HEK293 (cell line): ENCODE measurements around the gene MTHFD1L.
A peak's percentile ranks its signal among the peaks of the same experiment; 100 is the strongest.

Experiments
- CTCF ChIA-PET: fragments of 350-600 bp; formaldehyde crosslinking; extraction: SDS; loops from one replicate; lab custom pipeline; 2021; ENCODE audit warnings: antibody characterized with exemption; lab: Yijun Ruan, JAX
- POLR2A ChIA-PET: fragments of 300-600 bp; formaldehyde crosslinking; extraction: SDS; loops from one replicate; lab custom pipeline; 2020; ENCODE audit warnings: antibody characterized with exemption, inconsistent platforms; lab: Yijun Ruan, JAX
- H3K27ac ChIP-seq: fragments of 200-500 bp; sonication (Bioruptor generic); 2 replicates; pipeline ENCODE4 v1.5.1; 2014; ENCODE audit warnings: low read depth, low read length, control low read depth, inconsistent platforms; ENCODE audit errors: extremely low read depth
- H3K36me3 ChIP-seq, 2 experiments: fragments of 200-500 bp in 1 of 2; sonication (Bioruptor generic) in 1 of 2; 1 replicate in 1 of 2; 2 replicates in 1 of 2; pipeline ENCODE4 v1.5.1; 2014 to 2017; ENCODE audit warnings: inconsistent platforms in 2 of 2, low read length in 2 of 2; ENCODE audit not compliant: control insufficient read depth in 2 of 2, insufficient read depth in 1 of 2
- H3K4me1 ChIP-seq: fragments of 200-500 bp; sonication (Bioruptor generic); 2 replicates; pipeline ENCODE4 v1.5.1; 2014; ENCODE audit warnings: mild to moderate bottlenecking, low read length, inconsistent platforms; ENCODE audit not compliant: control insufficient read depth, insufficient read depth
- H3K4me3 ChIP-seq: 2 replicates; pipeline ENCODE4 v1.5.1; 2011; ENCODE audit warnings: low read depth, mild to moderate bottlenecking, control low read depth, low read length, moderate library complexity
- H3K9me3 ChIP-seq: fragments of 200-500 bp; sonication (Bioruptor generic); 2 replicates; pipeline ENCODE4 v1.5.1; 2014; ENCODE audit warnings: low read depth, low read length, inconsistent platforms; ENCODE audit not compliant: control insufficient read depth, insufficient read depth
- GLI2 ChIP-seq: fragments of 450-650 bp; formaldehyde crosslinking; IDR thresholded peaks from 2 replicates; pipeline ENCODE4; 2017; ENCODE audit warnings: missing biosample characterization, missing genetic modification characterization, low read depth, borderline replicate concordance
- GLIS2 ChIP-seq: fragments of 450-650 bp; formaldehyde crosslinking; IDR thresholded peaks from 2 replicates; pipeline ENCODE4 v1.5.1; 2016; ENCODE audit warnings: missing biosample characterization, missing genetic modification characterization
- KLF10 ChIP-seq: fragments of 450-650 bp; IDR thresholded peaks from 2 replicates; pipeline ENCODE4 v1.5.1; 2018; ENCODE audit warnings: missing biosample characterization, mild to moderate bottlenecking, missing genetic modification characterization
- PRDM6 ChIP-seq: fragments of 450-650 bp; formaldehyde crosslinking; IDR thresholded peaks from 2 replicates; pipeline ENCODE4 v1.5.1; 2017; ENCODE audit warnings: missing biosample characterization, missing genetic modification characterization
- RBAK ChIP-seq: fragments of 450-650 bp; formaldehyde crosslinking; IDR thresholded peaks from 2 replicates; pipeline ENCODE4 v1.5.1; 2016; ENCODE audit warnings: missing biosample characterization, missing genetic modification characterization
- SALL2 ChIP-seq: fragments of 450-650 bp; formaldehyde crosslinking; IDR thresholded peaks from 2 replicates; pipeline ENCODE4 v1.5.0; 2017; ENCODE audit warnings: missing biosample characterization, mild to moderate bottlenecking, missing genetic modification characterization, borderline replicate concordance
- SETDB1 ChIP-seq: IDR thresholded peaks from one replicate; pipeline ENCODE4 v1.6.1; 2017; ENCODE audit warnings: mild to moderate bottlenecking, low read length, moderate library complexity, mixed read lengths; ENCODE audit not compliant: insufficient read length
- SP3 ChIP-seq: fragments of 450-650 bp; formaldehyde crosslinking; IDR thresholded peaks from 2 replicates; pipeline ENCODE4 v1.5.1; 2016; ENCODE audit warnings: missing biosample characterization, missing genetic modification characterization
- SP7 ChIP-seq: fragments of 450-650 bp; formaldehyde crosslinking; IDR thresholded peaks from 2 replicates; pipeline ENCODE4 v1.5.1; 2016; ENCODE audit warnings: missing biosample characterization, missing genetic modification characterization
- ZNF169 ChIP-seq: fragments of 450-650 bp; formaldehyde crosslinking; IDR thresholded peaks from 2 replicates; pipeline ENCODE4 v1.5.1; 2016; ENCODE audit warnings: missing biosample characterization, missing genetic modification characterization
- ZNF174 ChIP-seq: fragments of 450-650 bp; formaldehyde crosslinking; IDR thresholded peaks from 2 replicates; pipeline ENCODE4 v1.5.0; 2017; ENCODE audit warnings: missing biosample characterization, mild to moderate bottlenecking, missing genetic modification characterization
- ZNF24 ChIP-seq: fragments of 450-650 bp; formaldehyde crosslinking; IDR thresholded peaks from 2 replicates; pipeline ENCODE4 v1.5.1; 2016; ENCODE audit warnings: missing biosample characterization, missing genetic modification characterization
- ZNF335 ChIP-seq: fragments of 450-650 bp; formaldehyde crosslinking; conservative IDR thresholded peaks from 2 replicates; pipeline ENCODE4 v1.5.1; 2016; ENCODE audit warnings: missing biosample characterization, missing genetic modification characterization
- ZNF341 ChIP-seq: fragments of 450-650 bp; formaldehyde crosslinking; IDR thresholded peaks from 2 replicates; pipeline ENCODE4; 2016; ENCODE audit warnings: low read depth, missing biosample characterization, missing genetic modification characterization
- ZNF350 ChIP-seq: fragments of 450-650 bp; formaldehyde crosslinking; IDR thresholded peaks from 2 replicates; pipeline ENCODE4 v1.5.0; 2017; ENCODE audit warnings: missing biosample characterization, mild to moderate bottlenecking, missing genetic modification characterization
- ZNF426 ChIP-seq: fragments of 450-650 bp; formaldehyde crosslinking; IDR thresholded peaks from 2 replicates; pipeline ENCODE4 v1.5.1; 2017; ENCODE audit warnings: missing biosample characterization, missing genetic modification characterization, mild to moderate bottlenecking, inconsistent platforms, moderate library complexity
- ZNF510 ChIP-seq: fragments of 450-650 bp; formaldehyde crosslinking; IDR thresholded peaks from 2 replicates; pipeline ENCODE4 v1.5.1; 2018; ENCODE audit warnings: mild to moderate bottlenecking, missing genetic modification characterization, missing biosample characterization; ENCODE audit not compliant: insufficient replicate concordance
- ZNF660 ChIP-seq: fragments of 450-650 bp; IDR thresholded peaks from 2 replicates; pipeline ENCODE4 v1.5.1; 2018; ENCODE audit warnings: missing biosample characterization, mild to moderate bottlenecking, missing genetic modification characterization
- ZNF692 ChIP-seq: fragments of 450-650 bp; formaldehyde crosslinking; IDR thresholded peaks from 2 replicates; pipeline ENCODE4 v1.5.1; 2016; ENCODE audit warnings: missing biosample characterization, missing genetic modification characterization
- ZNF768 ChIP-seq: fragments of 450-650 bp; formaldehyde crosslinking; IDR thresholded peaks from 2 replicates; pipeline ENCODE4 v1.5.1; 2018; ENCODE audit warnings: missing biosample characterization, mild to moderate bottlenecking, missing genetic modification characterization
- ZNF837 ChIP-seq: fragments of 450-650 bp; formaldehyde crosslinking; IDR thresholded peaks from 2 replicates; pipeline ENCODE4 v1.5.1; 2016; ENCODE audit warnings: missing biosample characterization, missing genetic modification characterization
- ZSCAN5A ChIP-seq: fragments of 450-650 bp; formaldehyde crosslinking; IDR thresholded peaks from 2 replicates; pipeline ENCODE4 v1.5.1; 2016; ENCODE audit warnings: missing biosample characterization, missing genetic modification characterization
- ZXDB ChIP-seq: fragments of 450-650 bp; formaldehyde crosslinking; IDR thresholded peaks from 2 replicates; pipeline ENCODE4 v1.5.1; 2016; ENCODE audit warnings: missing biosample characterization, missing genetic modification characterization
- TF ChIP-seq, protein P1 (sequence below): fragments of 450-650 bp; formaldehyde crosslinking; conservative IDR thresholded peaks from 2 replicates; pipeline ENCODE4 v1.5.1; 2016; ENCODE audit warnings: low read depth, missing biosample characterization, missing genetic modification characterization
- TF ChIP-seq, protein P2 (sequence below): fragments of 450-650 bp; formaldehyde crosslinking; IDR thresholded peaks from 2 replicates; pipeline ENCODE4 v1.5.1; 2016; ENCODE audit warnings: missing biosample characterization, missing genetic modification characterization, borderline replicate concordance
- TF ChIP-seq, protein P3 (sequence below): fragments of 450-650 bp; formaldehyde crosslinking; IDR thresholded peaks from 2 replicates; pipeline ENCODE4 v1.5.1; 2016; ENCODE audit warnings: missing biosample characterization, missing genetic modification characterization

Gene MTHFD1L

GRCh38 chr6:150857062-150857944, 8.2 kb upstream of the MTHFD1L start:
- ChIA-PET CTCF (interaction anchor here (0.8 kb wide), 1 partner anchor 222 kb away, joined by 3 read pairs; no protein-coding TSS in a partner anchor), POLR2A (interaction anchor here (0.6 to 2.0 kb wide), 2 partner anchors 9 to 32 kb away, joined by 3 to 7 read pairs; partner anchors contain the start of gene MTHFD1L)
- TF ChIP-seq ZNF837 (tag by site-specific recombination) (no peak), ZNF169 (tag by site-specific recombination) (no peak), ZNF510 (tag by site-specific recombination) (no peak), ZNF24 (tag by site-specific recombination) (no peak), RBAK (tag by site-specific recombination) (no peak), KLF10 (tag by site-specific recombination) (0 out of 2 replicates have a peak, but pooled peaks have one; percentile 13), SALL2 (tag by site-specific recombination) (no peak), ZNF426 (no peak), GLI2 (tag by site-specific recombination) (no peak), SP7 (peak; percentile 79), ZNF335 (tag by site-specific recombination) (peak; percentile 51), ZXDB (tag by site-specific recombination) (no peak), SP3 (no peak), GLIS2 (tag by site-specific recombination) (no peak), ZSCAN5A (tag by site-specific recombination) (no peak), PRDM6 (tag by site-specific recombination) (no peak; the same call in 1 of the 2 replicates), ZNF768 (tag by site-specific recombination) (no peak), ZNF692 (tag by site-specific recombination) (peak; percentile 28; the same call in 1 of the 2 replicates), ZNF350 (peak; percentile 70; the same call in 1 of the 2 replicates), SETDB1 (peak; percentile 37), ZNF660 (tag by site-specific recombination) (0 out of 2 replicates have a peak, but pooled peaks have one; percentile 40), ZNF174 (no peak), ZNF341 (tag by site-specific recombination) (no peak)
- TF ChIP-seq, protein P1, sequence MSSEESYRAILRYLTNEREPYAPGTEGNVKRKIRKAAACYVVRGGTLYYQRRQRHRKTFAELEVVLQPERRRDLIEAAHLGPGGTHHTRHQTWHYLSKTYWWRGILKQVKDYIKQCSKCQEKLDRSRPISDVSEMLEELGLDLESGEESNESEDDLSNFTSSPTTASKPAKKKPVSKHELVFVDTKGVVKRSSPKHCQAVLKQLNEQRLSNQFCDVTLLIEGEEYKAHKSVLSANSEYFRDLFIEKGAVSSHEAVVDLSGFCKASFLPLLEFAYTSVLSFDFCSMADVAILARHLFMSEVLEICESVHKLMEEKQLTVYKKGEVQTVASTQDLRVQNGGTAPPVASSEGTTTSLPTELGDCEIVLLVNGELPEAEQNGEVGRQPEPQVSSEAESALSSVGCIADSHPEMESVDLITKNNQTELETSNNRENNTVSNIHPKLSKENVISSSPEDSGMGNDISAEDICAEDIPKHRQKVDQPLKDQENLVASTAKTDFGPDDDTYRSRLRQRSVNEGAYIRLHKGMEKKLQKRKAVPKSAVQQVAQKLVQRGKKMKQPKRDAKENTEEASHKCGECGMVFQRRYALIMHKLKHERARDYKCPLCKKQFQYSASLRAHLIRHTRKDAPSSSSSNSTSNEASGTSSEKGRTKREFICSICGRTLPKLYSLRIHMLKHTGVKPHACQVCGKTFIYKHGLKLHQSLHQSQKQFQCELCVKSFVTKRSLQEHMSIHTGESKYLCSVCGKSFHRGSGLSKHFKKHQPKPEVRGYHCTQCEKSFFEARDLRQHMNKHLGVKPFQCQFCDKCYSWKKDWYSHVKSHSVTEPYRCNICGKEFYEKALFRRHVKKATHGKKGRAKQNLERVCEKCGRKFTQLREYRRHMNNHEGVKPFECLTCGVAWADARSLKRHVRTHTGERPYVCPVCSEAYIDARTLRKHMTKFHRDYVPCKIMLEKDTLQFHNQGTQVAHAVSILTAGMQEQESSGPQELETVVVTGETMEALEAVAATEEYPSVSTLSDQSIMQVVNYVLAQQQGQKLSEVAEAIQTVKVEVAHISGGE: no peak
- TF ChIP-seq, protein P2, sequence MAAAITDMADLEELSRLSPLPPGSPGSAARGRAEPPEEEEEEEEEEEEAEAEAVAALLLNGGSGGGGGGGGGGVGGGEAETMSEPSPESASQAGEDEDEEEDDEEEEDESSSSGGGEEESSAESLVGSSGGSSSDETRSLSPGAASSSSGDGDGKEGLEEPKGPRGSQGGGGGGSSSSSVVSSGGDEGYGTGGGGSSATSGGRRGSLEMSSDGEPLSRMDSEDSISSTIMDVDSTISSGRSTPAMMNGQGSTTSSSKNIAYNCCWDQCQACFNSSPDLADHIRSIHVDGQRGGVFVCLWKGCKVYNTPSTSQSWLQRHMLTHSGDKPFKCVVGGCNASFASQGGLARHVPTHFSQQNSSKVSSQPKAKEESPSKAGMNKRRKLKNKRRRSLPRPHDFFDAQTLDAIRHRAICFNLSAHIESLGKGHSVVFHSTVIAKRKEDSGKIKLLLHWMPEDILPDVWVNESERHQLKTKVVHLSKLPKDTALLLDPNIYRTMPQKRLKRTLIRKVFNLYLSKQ (tag by site-specific recombination): no peak
- TF ChIP-seq, protein P3, sequence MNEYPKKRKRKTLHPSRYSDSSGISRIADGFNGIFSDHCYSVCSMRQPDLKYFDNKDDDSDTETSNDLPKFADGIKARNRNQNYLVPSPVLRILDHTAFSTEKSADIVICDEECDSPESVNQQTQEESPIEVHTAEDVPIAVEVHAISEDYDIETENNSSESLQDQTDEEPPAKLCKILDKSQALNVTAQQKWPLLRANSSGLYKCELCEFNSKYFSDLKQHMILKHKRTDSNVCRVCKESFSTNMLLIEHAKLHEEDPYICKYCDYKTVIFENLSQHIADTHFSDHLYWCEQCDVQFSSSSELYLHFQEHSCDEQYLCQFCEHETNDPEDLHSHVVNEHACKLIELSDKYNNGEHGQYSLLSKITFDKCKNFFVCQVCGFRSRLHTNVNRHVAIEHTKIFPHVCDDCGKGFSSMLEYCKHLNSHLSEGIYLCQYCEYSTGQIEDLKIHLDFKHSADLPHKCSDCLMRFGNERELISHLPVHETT (tag by site-specific recombination): no peak

More at GRCh38 chr6:150857062-150857944, 8.2 kb upstream of the MTHFD1L start:
- Histone ChIP-seq H3K36me3 (no peaks in the 10 kb centered on the region), H3K4me1 (peaks cover 5% of the 10 kb centered on the region; the same call in 1 of the 2 replicates), H3K9me3 (no peaks in the 10 kb centered on the region), H3K4me3 (no peak overlapping the region), H3K27ac (peak overlapping the region; percentile 35)
